22Rv1 (cell line): ENCODE results near the gene SGPL1.

Experiments
- ZFX ChIP-seq: fragments of 450-650 bp; IDR thresholded peaks from 2 replicates; pipeline ENCODE4 v1.6.1; 2017; ENCODE audit warnings: antibody characterized with exemption, borderline replicate concordance
- TF ChIP-seq, protein P1 (sequence below): fragments of 450-650 bp; IDR thresholded peaks from 2 replicates; pipeline ENCODE4 v1.5.1; 2017; ENCODE audit warnings: mild to moderate bottlenecking

- TF ChIP-seq, protein P1, sequence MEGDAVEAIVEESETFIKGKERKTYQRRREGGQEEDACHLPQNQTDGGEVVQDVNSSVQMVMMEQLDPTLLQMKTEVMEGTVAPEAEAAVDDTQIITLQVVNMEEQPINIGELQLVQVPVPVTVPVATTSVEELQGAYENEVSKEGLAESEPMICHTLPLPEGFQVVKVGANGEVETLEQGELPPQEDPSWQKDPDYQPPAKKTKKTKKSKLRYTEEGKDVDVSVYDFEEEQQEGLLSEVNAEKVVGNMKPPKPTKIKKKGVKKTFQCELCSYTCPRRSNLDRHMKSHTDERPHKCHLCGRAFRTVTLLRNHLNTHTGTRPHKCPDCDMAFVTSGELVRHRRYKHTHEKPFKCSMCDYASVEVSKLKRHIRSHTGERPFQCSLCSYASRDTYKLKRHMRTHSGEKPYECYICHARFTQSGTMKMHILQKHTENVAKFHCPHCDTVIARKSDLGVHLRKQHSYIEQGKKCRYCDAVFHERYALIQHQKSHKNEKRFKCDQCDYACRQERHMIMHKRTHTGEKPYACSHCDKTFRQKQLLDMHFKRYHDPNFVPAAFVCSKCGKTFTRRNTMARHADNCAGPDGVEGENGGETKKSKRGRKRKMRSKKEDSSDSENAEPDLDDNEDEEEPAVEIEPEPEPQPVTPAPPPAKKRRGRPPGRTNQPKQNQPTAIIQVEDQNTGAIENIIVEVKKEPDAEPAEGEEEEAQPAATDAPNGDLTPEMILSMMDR, result no peak
- TF ChIP-seq ZFX, result no peak
Observed at GRCh38 chr10:70913893-70914240, 98.1 kb downstream of the SGPL1 start.
